Measurements from ENCODE around the gene KAZALD1.
A peak's percentile ranks its signal among the peaks of the same experiment; 100 is the strongest.

Gene KAZALD1

GRCh38 chr10:101065481-101066145 lies 3.8 kb downstream of the KAZALD1 start:
- no peak for DNase-seq
- H3K27ac ChIP-seq (ENCODE audit: insufficient read depth in 1 of 2, low read depth in 1 of 2, low read length in 2 of 2, poor library complexity in 1 of 2, severe bottlenecking in 2 of 2): no peak overlapping the region
- no peaks in the 10 kb centered on the region for H3K36me3 ChIP-seq (ENCODE audit: control insufficient read depth in 4 of 4, insufficient read depth in 4 of 4, low read length in 3 of 4)
- peak overlapping the region in 4 of 7 experiments; percentile 34 to 76 (median 50) for H3K4me3 ChIP-seq (ENCODE audit: control insufficient read depth in 1 of 7, extremely low read depth in 1 of 7, insufficient read depth in 4 of 7, low read depth in 2 of 7, low read length in 6 of 7)
- peaks cover 0 to 24% (median 13%) of the 10 kb centered on the region in 5 experiments for H3K27me3 ChIP-seq (replicated peaks in 2 of 5; ENCODE audit: control insufficient read depth in 4 of 5, insufficient read depth in 5 of 5, low read length in 4 of 5)
- WGBS (ENCODE audit: insufficient coverage): 100% methylated on average over 2 of the region's 3 CpGs
- H3K9me3 ChIP-seq (ENCODE audit: control extremely low read depth in 1 of 5, control insufficient read depth in 4 of 5, insufficient read depth in 2 of 5, low read depth in 1 of 5, low read length in 4 of 5): no peaks in the 10 kb centered on the region
- ChIA-PET POLR2A (interaction anchor here (0.6 kb wide), 1 partner anchor 67 kb away, joined by 5 read pairs; no protein-coding TSS in a partner anchor), CTCF (interaction anchor here (45.1 to 67.5 kb wide), 2 partner anchors 5 to 22 kb away, joined by 1574 read pairs; partner anchors contain the start of genes KAZALD1, PDZD7 and SFXN3)
- peaks cover 2 to 72% (median 70%) of the 10 kb centered on the region in 4 experiments for H3K4me1 ChIP-seq (ENCODE audit: control extremely low read depth in 1 of 4, control insufficient read depth in 4 of 4, insufficient read depth in 4 of 4, low read length in 3 of 4)

- no peaks in the 10 kb centered on the region for H3K36me3 ChIP-seq (ENCODE audit: control insufficient read depth in 4 of 4, insufficient read depth in 4 of 4, low read length in 3 of 4)
- peaks cover 0 to 24% (median 15%) of the 10 kb centered on the region in 5 experiments for H3K27me3 ChIP-seq (replicated peaks in 2 of 5; ENCODE audit: control insufficient read depth in 4 of 5, insufficient read depth in 5 of 5, low read length in 4 of 5)
- no peaks in the 10 kb centered on the region for H3K9me3 ChIP-seq (ENCODE audit: control extremely low read depth in 1 of 5, control insufficient read depth in 4 of 5, insufficient read depth in 2 of 5, low read depth in 1 of 5, low read length in 4 of 5)
- POLR2A ChIA-PET: interaction anchor here (0.8 to 0.9 kb wide), 2 partner anchors 34 to 75 kb away, joined by 3 to 5 read pairs; no protein-coding TSS in a partner anchor
- peaks cover 2 to 73% (median 67%) of the 10 kb centered on the region in 4 experiments for H3K4me1 ChIP-seq (ENCODE audit: control extremely low read depth in 1 of 4, control insufficient read depth in 4 of 4, insufficient read depth in 4 of 4, low read length in 3 of 4)
- no peak overlapping the region for H3K27ac ChIP-seq (ENCODE audit: insufficient read depth in 1 of 2, low read depth in 1 of 2, low read length in 2 of 2, poor library complexity in 1 of 2, severe bottlenecking in 2 of 2)
- peak; percentile 58 to 71 (median 62) for DNase-seq
- WGBS (ENCODE audit: insufficient coverage): 5% methylated on average over 45 of the region's 49 CpGs
- peak overlapping the region in 6 of 7 experiments; percentile 29 to 76 (median 50) for H3K4me3 ChIP-seq (ENCODE audit: control insufficient read depth in 1 of 7, extremely low read depth in 1 of 7, insufficient read depth in 4 of 7, low read depth in 2 of 7, low read length in 6 of 7)
- CTCF ChIA-PET: interaction anchor here (0.5 to 67.5 kb wide), 6 partner anchors 22 to 76 kb away, joined by 3 to 1574 read pairs (median 4); partner anchors contain the start of genes KAZALD1, PDZD7 and SFXN3
These were observed 4.5 kb downstream of the KAZALD1 start for GRCh38 chr10:101066146-101066895.

- Histone ChIP-seq H3K36me3 (ENCODE audit: control insufficient read depth in 4 of 4, insufficient read depth in 4 of 4, low read length in 3 of 4) (no peaks in the 10 kb centered on the region), H3K9me3 (ENCODE audit: control extremely low read depth in 1 of 5, control insufficient read depth in 4 of 5, insufficient read depth in 2 of 5, low read depth in 1 of 5, low read length in 4 of 5) (no peaks in the 10 kb centered on the region), H3K4me3 (ENCODE audit: control insufficient read depth in 1 of 7, extremely low read depth in 1 of 7, insufficient read depth in 4 of 7, low read depth in 2 of 7, low read length in 6 of 7) (peak overlapping the region in 6 of 7 experiments; percentile 51 to 79 (median 63)), H3K4me1 (ENCODE audit: control extremely low read depth in 1 of 4, control insufficient read depth in 4 of 4, insufficient read depth in 4 of 4, low read length in 3 of 4) (peaks cover 2 to 73% (median 61%) of the 10 kb centered on the region in 4 experiments), H3K27me3 (replicated peaks in 2 of 5; ENCODE audit: control insufficient read depth in 4 of 5, insufficient read depth in 5 of 5, low read length in 4 of 5) (peaks cover 0 to 28% (median 20%) of the 10 kb centered on the region in 5 experiments), H3K27ac (ENCODE audit: insufficient read depth in 1 of 2, low read depth in 1 of 2, low read length in 2 of 2, poor library complexity in 1 of 2, severe bottlenecking in 2 of 2) (no peak overlapping the region)
- ChIA-PET POLR2A (interaction anchor here (0.8 to 1.0 kb wide), 3 partner anchors 26 to 75 kb away, joined by 3 to 5 read pairs (median 4); no protein-coding TSS in a partner anchor), CTCF (interaction anchor here (0.7 to 67.5 kb wide), 10 partner anchors 9 to 75 kb away, joined by 3 to 1574 read pairs (median 5); partner anchors contain the start of genes KAZALD1, PDZD7 and SFXN3)
- no peak for DNase-seq
- WGBS (ENCODE audit: insufficient coverage): 8% methylated on average over 7 of the region's 31 CpGs
These were observed 5.1 kb downstream of the KAZALD1 start for GRCh38 chr10:101066896-101067355.

GRCh38 chr10:101067356-101068083 lies 5.7 kb downstream of the KAZALD1 start:
- Histone ChIP-seq H3K4me3 (ENCODE audit: control insufficient read depth in 1 of 7, extremely low read depth in 1 of 7, insufficient read depth in 4 of 7, low read depth in 2 of 7, low read length in 6 of 7) (peak overlapping the region; percentile 41 to 79 (median 59)), H3K4me1 (ENCODE audit: control extremely low read depth in 1 of 4, control insufficient read depth in 4 of 4, insufficient read depth in 4 of 4, low read length in 3 of 4) (peaks cover 2 to 70% (median 55%) of the 10 kb centered on the region in 4 experiments), H3K27me3 (replicated peaks in 2 of 5; ENCODE audit: control insufficient read depth in 4 of 5, insufficient read depth in 5 of 5, low read length in 4 of 5) (peaks cover 0 to 34% (median 20%) of the 10 kb centered on the region in 5 experiments), H3K27ac (ENCODE audit: insufficient read depth in 1 of 2, low read depth in 1 of 2, low read length in 2 of 2, poor library complexity in 1 of 2, severe bottlenecking in 2 of 2) (no peak overlapping the region), H3K9me3 (ENCODE audit: control extremely low read depth in 1 of 5, control insufficient read depth in 4 of 5, insufficient read depth in 2 of 5, low read depth in 1 of 5, low read length in 4 of 5) (no peaks in the 10 kb centered on the region), H3K36me3 (ENCODE audit: control insufficient read depth in 4 of 4, insufficient read depth in 4 of 4, low read length in 3 of 4) (no peaks in the 10 kb centered on the region)
- 1% methylated on average over 38 of the region's 43 CpGs for WGBS (ENCODE audit: insufficient coverage)
- DNase-seq: peak; percentile 77 to 84 (median 81)
- ChIA-PET CTCF (interaction anchor here (0.9 to 67.5 kb wide), 9 partner anchors 9 to 74 kb away, joined by 3 to 1574 read pairs (median 5); partner anchors contain the start of genes KAZALD1, PDZD7 and SFXN3), POLR2A (interaction anchor here (1.0 to 1.1 kb wide), 2 partner anchors 17 to 26 kb away, joined by 3 to 4 read pairs; no protein-coding TSS in a partner anchor)

GRCh38 chr10:101069441-101069840 lies 7.7 kb downstream of the KAZALD1 start:
- H3K9me3 ChIP-seq (ENCODE audit: control extremely low read depth in 1 of 5, control insufficient read depth in 4 of 5, insufficient read depth in 2 of 5, low read depth in 1 of 5, low read length in 4 of 5): no peaks in the 10 kb centered on the region
- H3K27ac ChIP-seq (ENCODE audit: insufficient read depth in 1 of 2, low read depth in 1 of 2, low read length in 2 of 2, poor library complexity in 1 of 2, severe bottlenecking in 2 of 2): no peak overlapping the region
- POLR2A ChIA-PET: interaction anchor here (0.6 kb wide), 1 partner anchor 8 kb away, joined by 3 read pairs; the partner anchor contains the start of gene KAZALD1
- H3K27me3 ChIP-seq (replicated peaks in 2 of 5; ENCODE audit: control insufficient read depth in 4 of 5, insufficient read depth in 5 of 5, low read length in 4 of 5): peaks cover 6 to 53% (median 33%) of the 10 kb centered on the region in 5 experiments
- no peaks in the 10 kb centered on the region for H3K36me3 ChIP-seq (ENCODE audit: control insufficient read depth in 4 of 4, insufficient read depth in 4 of 4, low read length in 3 of 4)
- H3K4me1 ChIP-seq (ENCODE audit: control extremely low read depth in 1 of 4, control insufficient read depth in 4 of 4, insufficient read depth in 4 of 4, low read length in 3 of 4): peaks cover 0 to 50% (median 36%) of the 10 kb centered on the region in 4 experiments
- CTCF ChIA-PET: interaction anchor here (0.9 to 67.5 kb wide), 7 partner anchors 11 to 73 kb away, joined by 4 to 1574 read pairs (median 5); partner anchors contain the start of genes KAZALD1, PDZD7, SFXN3 and TLX1
- DNase-seq: no peak
- WGBS (ENCODE audit: insufficient coverage): 79% methylated on average over 4 of the region's 5 CpGs
- no peak overlapping the region for H3K4me3 ChIP-seq (ENCODE audit: control insufficient read depth in 1 of 7, extremely low read depth in 1 of 7, insufficient read depth in 4 of 7, low read depth in 2 of 7, low read length in 6 of 7)

GRCh38 chr10:101070098-101070497 lies 8.3 kb downstream of the KAZALD1 start:
- WGBS (ENCODE audit: insufficient coverage): 94% methylated on average over 2 of the region's 3 CpGs
- POLR2A ChIA-PET: interaction anchor here (0.6 kb wide), 1 partner anchor 9 kb away, joined by 3 read pairs; the partner anchor contains the start of gene KAZALD1
- no peak for DNase-seq

More at GRCh38 chr10:101070098-101070497, 8.3 kb downstream of the KAZALD1 start:
- H3K4me1 ChIP-seq (ENCODE audit: control extremely low read depth in 1 of 4, control insufficient read depth in 4 of 4, insufficient read depth in 4 of 4, low read length in 3 of 4): peaks cover 0 to 44% (median 30%) of the 10 kb centered on the region in 4 experiments
- H3K27me3 ChIP-seq (replicated peaks in 2 of 5; ENCODE audit: control insufficient read depth in 4 of 5, insufficient read depth in 5 of 5, low read length in 4 of 5): peaks cover 6 to 58% (median 32%) of the 10 kb centered on the region in 5 experiments
- CTCF ChIA-PET: interaction anchor here (1.3 to 67.5 kb wide), 4 partner anchors 10 to 72 kb away, joined by 4 to 1574 read pairs (median 8); partner anchors contain the start of genes KAZALD1, PDZD7 and SFXN3
- H3K27ac ChIP-seq (ENCODE audit: insufficient read depth in 1 of 2, low read depth in 1 of 2, low read length in 2 of 2, poor library complexity in 1 of 2, severe bottlenecking in 2 of 2): no peak overlapping the region
- no peaks in the 10 kb centered on the region for H3K9me3 ChIP-seq (ENCODE audit: control extremely low read depth in 1 of 5, control insufficient read depth in 4 of 5, insufficient read depth in 2 of 5, low read depth in 1 of 5, low read length in 4 of 5)
- H3K4me3 ChIP-seq (ENCODE audit: control insufficient read depth in 1 of 7, extremely low read depth in 1 of 7, insufficient read depth in 4 of 7, low read depth in 2 of 7, low read length in 6 of 7): no peak overlapping the region
- no peaks in the 10 kb centered on the region for H3K36me3 ChIP-seq (ENCODE audit: control insufficient read depth in 4 of 4, insufficient read depth in 4 of 4, low read length in 3 of 4)

Data from common myeloid progenitor, CD34-positive (primary cell).